ENCODE measurements around the gene RABGEF1.

DNA sequence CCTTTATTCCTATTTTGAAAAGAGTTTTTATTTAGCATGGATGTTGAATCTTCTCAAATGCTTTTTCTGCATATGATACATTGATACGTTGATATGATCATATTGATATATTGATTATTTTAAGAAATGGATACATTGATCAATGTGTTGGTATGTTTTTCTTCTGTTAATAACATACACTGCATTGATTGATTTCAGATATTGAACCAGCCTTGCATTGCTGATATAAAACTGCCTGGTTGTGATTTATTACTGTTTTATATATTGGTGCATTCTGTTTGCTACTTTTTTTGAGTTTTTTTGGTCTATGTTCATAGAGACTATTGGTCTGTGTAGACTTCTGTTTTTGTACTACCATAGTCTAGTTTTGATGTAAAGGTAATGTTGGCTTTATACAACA, 26.8 kb upstream of the RABGEF1 start:
- no peak for TF ChIP-seq FOXO4 (CRISPR knock-in tag; IDR thresholded peaks at IDR 0.05)
- TF ChIP-seq SUPT5H (IDR thresholded peaks at IDR 0.05), result no peak
- TF ChIP-seq CTCF (IDR thresholded peaks at IDR 0.05 in 2 of 3, conservative IDR thresholded peaks at IDR 0.05 in 1 of 3; ENCODE audit: insufficient read depth in 2 of 3, low read depth in 1 of 3, low read length in 3 of 3), result no peak
- no peak for TF ChIP-seq SAFB2 (IDR thresholded peaks at IDR 0.05; ENCODE audit: borderline replicate concordance, low read depth, low read length, severe bottlenecking)
- TF ChIP-seq POLR2A (conservative IDR thresholded peaks at IDR 0.05), result no peak
- TF ChIP-seq USF2 (CRISPR knock-in tag; IDR thresholded peaks at IDR 0.05), result no peak
- TF ChIP-seq MTA1 (IDR thresholded peaks at IDR 0.05; ENCODE audit: borderline replicate concordance), result no peak
- no peak for TF ChIP-seq ATF7 (IDR thresholded peaks at IDR 0.05)
- no peak for TF ChIP-seq BRF1 (IDR thresholded peaks at IDR 0.05; ENCODE audit: borderline replicate concordance, extremely low read depth, insufficient read length)
- TF ChIP-seq ZNF740 (CRISPR knock-in tag; IDR thresholded peaks at IDR 0.05), result no peak
- no peak for TF ChIP-seq ZNF740 (tag; IDR thresholded peaks at IDR 0.05)
- TF ChIP-seq GTF2E2 (tag; IDR thresholded peaks at IDR 0.05), result no peak
- no peak for TF ChIP-seq EZH2 (IDR thresholded peaks at IDR 0.05; ENCODE audit: borderline replicate concordance, low read depth, low read length)
